Measurements from ENCODE around the gene MYO3B. TPM values are rescaled to one million over a fixed set of nuclear protein-coding genes. Genes with fewer than 3 reads are reported as not detected.

The MYO3B gene
- total and polyA plus RNA-seq, 2 donors (not counting 3 experiments of a cell fraction or from before 2014, with no cell fraction given): 0.03 TPM; not detected in 1

GRCh38 chr2:170486730-170487129, 308.8 kb downstream of the MYO3B start:
- Histone ChIP-seq H3K79me2 (ENCODE audit: control insufficient read depth, insufficient read depth, low read length) (no peaks in the 10 kb centered on the region), H3K4me1 (ENCODE audit: control insufficient read depth, extremely low read depth, insufficient read depth, low read length) (no peaks in the 10 kb centered on the region), H4K20me1 (replicated peaks; ENCODE audit: control insufficient read depth, extremely low read depth, insufficient read depth, low read length) (no peaks in the 10 kb centered on the region), H3K4me2 (ENCODE audit: insufficient read depth, low read length) (no peak overlapping the region), H3K36me3 (ENCODE audit: control insufficient read depth in 2 of 2, extremely low read depth in 1 of 2, insufficient read depth in 2 of 2, low read length in 2 of 2) (no peaks in the 10 kb centered on the region), H3K27me3 (ENCODE audit: control insufficient read depth in 2 of 2, insufficient read depth in 2 of 2, low read length in 2 of 2) (no peaks in the 10 kb centered on the region), H2AFZ (ENCODE audit: low read depth, low read length) (no peak overlapping the region), H3K9ac (replicated peaks; ENCODE audit: extremely low read depth, insufficient read depth, low read length) (no peak overlapping the region), H3K9me1 (replicated peaks; ENCODE audit: control insufficient read depth, extremely low read depth, insufficient read depth, low read length) (no peaks in the 10 kb centered on the region), H3K27ac (ENCODE audit: insufficient read depth, low read depth, low read length) (no peak overlapping the region), H3K9me3 (replicated peaks; ENCODE audit: control insufficient read depth, insufficient read depth, low read length) (no peaks in the 10 kb centered on the region), H3K4me3 (replicated peaks in 1 of 3; ENCODE audit: insufficient read depth in 1 of 3, low read depth in 1 of 3, low read length in 3 of 3) (no peak overlapping the region)
- FAIRE-seq (no peak), DNase-seq (ENCODE audit: low read depth, low spot score) (no peak)
- no peak for TF ChIP-seq POLR2A (IDR thresholded peaks at IDR 0.05; ENCODE audit: low read depth, low read length)
- TF ChIP-seq POLR2AphosphoS5 (IDR thresholded peaks at IDR 0.05; ENCODE audit: insufficient read depth, low read depth, low read length): no peak
- no peak for TF ChIP-seq JUN (IDR thresholded peaks at IDR 0.05; ENCODE audit: borderline replicate concordance, insufficient read depth, insufficient read length, low read depth)
- no peak for TF ChIP-seq MYC (IDR thresholded peaks at IDR 0.05; ENCODE audit: low read depth, low read length)
- TF ChIP-seq FOS (IDR thresholded peaks at IDR 0.05; ENCODE audit: borderline replicate concordance, insufficient read depth, low read length): no peak
- no peak for TF ChIP-seq EZH2 (IDR thresholded peaks at IDR 0.05; ENCODE audit: borderline replicate concordance, low read depth, low read length, severe bottlenecking)
- TF ChIP-seq CTCF (IDR thresholded peaks at IDR 0.05; ENCODE audit: extremely low read depth in 1 of 2, insufficient read depth in 1 of 2, low read depth in 1 of 2, low read length in 2 of 2): no peak
- no peak for TF ChIP-seq GATA2 (IDR thresholded peaks at IDR 0.05; ENCODE audit: insufficient read depth, insufficient read length, low read depth, low read length)
- TF ChIP-seq MAX (IDR thresholded peaks at IDR 0.05; ENCODE audit: insufficient read depth, insufficient read length): no peak
- ChIA-PET CTCF (interaction anchor here (1.1 to 1.9 kb wide), 11 partner anchors 8 to 386 kb away, joined by 3 to 18 read pairs (median 5); partner anchors contain the start of gene GAD1), POLR2A (no interaction called here)
- BruUV-seq (replicated peaks): no TSS peak
- intact Hi-C loops (cut with micrococcal nuclease): loop anchor here (2.0 kb wide), 1 partner anchor 326 kb away; no protein-coding TSS in a partner anchor
- dilution Hi-C loops (cut with MboI; ENCODE audit: extremely low pct_ligation_motif_present, low sequenced_read_pairs): no loop called here
